Measurements from ENCODE around the gene RASGRF1.

RASGRF1 gene

GRCh38 chr15:78983146-78983918, 107.2 kb downstream of the RASGRF1 start:
- DNase-seq: no peak

GRCh38 chr15:78982736-78983135, 107.8 kb downstream of the RASGRF1 start:
- DNase-seq: no peak

- DNase-seq: no peak
These were observed 108.9 kb downstream of the RASGRF1 start for GRCh38 chr15:78981532-78982313.

- peak; percentile 27 to 33 for DNase-seq
These were observed 110.9 kb downstream of the RASGRF1 start for GRCh38 chr15:78979456-78980320.

- no peak for DNase-seq
These were observed 111.9 kb downstream of the RASGRF1 start for GRCh38 chr15:78978601-78979179.

- no peak for DNase-seq
These were observed 112.8 kb downstream of the RASGRF1 start for GRCh38 chr15:78977591-78978347.

GRCh38 chr15:78977091-78977571, 113.4 kb downstream of the RASGRF1 start:
- peak; percentile 69 to 86 for DNase-seq

GRCh38 chr15:78976691-78977090, 113.9 kb downstream of the RASGRF1 start:
- DNase-seq: no peak

- no peak for DNase-seq
These were observed 116.2 kb downstream of the RASGRF1 start for GRCh38 chr15:78974272-78974918.

GRCh38 chr15:78969687-78970349, 120.8 kb downstream of the RASGRF1 start:
- DNase-seq: no peak

GRCh38 chr15:78968539-78969271, 121.9 kb downstream of the RASGRF1 start:
- DNase-seq: no peak

GRCh38 chr15:78968114-78968513, 122.5 kb downstream of the RASGRF1 start:
- no peak for DNase-seq

GRCh38 chr15:78960308-78960707, 130.3 kb downstream of the RASGRF1 start:
- DNase-seq: no peak

- DNase-seq: no peak
These were observed 131.2 kb downstream of the RASGRF1 start for GRCh38 chr15:78959360-78959759.

- no peak for DNase-seq
These were observed 133.0 kb downstream of the RASGRF1 start for GRCh38 chr15:78957416-78958093.

- DNase-seq: no peak
These were observed 133.6 kb downstream of the RASGRF1 start for GRCh38 chr15:78956937-78957336.

- no peak for DNase-seq
These were observed 135.2 kb downstream of the RASGRF1 start for GRCh38 chr15:78955355-78955754.

GRCh38 chr15:78951841-78952238, 138.7 kb downstream of the RASGRF1 start:
- no peak for DNase-seq

Data from Kasumi-1 (cell line).